GM19455 (cell line): ENCODE measurements around the gene ACTBL2.
A peak's percentile ranks its signal among the peaks of the same experiment; 100 is the strongest.
"Not testable (repeated sequence)": the region's sequence is repeated elsewhere in the genome, so short reads cannot be mapped to it uniquely, and the experiment has no call there.

Experiments used
- ATAC-seq: cut with Tn5 transposase; IDR thresholded peaks from one replicate; pipeline ENCODE4 v1.9.1; 2021; ENCODE audit not compliant: unreplicated experiment

ACTBL2 gene

GRCh38 chr5:57482671-57483106 is at the start of gene ACTBL2:
Gene ACTBL2 (minus strand): TSS chr5:57482811. CDS start chr5:57482707, 104 bp downstream.
- no peak for ATAC-seq

- ATAC-seq, result no peak
These were observed 48.7 kb upstream of the ACTBL2 start for GRCh38 chr5:57531333-57531732.

GRCh38 chr5:57529864-57530263 is 47.3 kb upstream of the ACTBL2 start:
- peak; percentile 57 for ATAC-seq

GRCh38 chr5:57527870-57528269 is 45.3 kb upstream of the ACTBL2 start:
- ATAC-seq, result no peak

- no peak for ATAC-seq
These were observed 41.9 kb upstream of the ACTBL2 start for GRCh38 chr5:57524348-57525060.

- ATAC-seq, result not testable (repeated sequence)
These were observed 39.9 kb upstream of the ACTBL2 start for GRCh38 chr5:57522477-57522876.

- ATAC-seq, result not testable (repeated sequence)
These were observed 35.8 kb upstream of the ACTBL2 start for GRCh38 chr5:57518415-57518814.

GRCh38 chr5:57517250-57517649 is 34.6 kb upstream of the ACTBL2 start:
- ATAC-seq, result no peak

GRCh38 chr5:57513785-57514184 is 31.2 kb upstream of the ACTBL2 start:
- no peak for ATAC-seq

- no peak for ATAC-seq
These were observed 28.7 kb upstream of the ACTBL2 start for GRCh38 chr5:57511321-57511720.

- no peak for ATAC-seq
These were observed 27.1 kb upstream of the ACTBL2 start for GRCh38 chr5:57509501-57510260.

GRCh38 chr5:57508211-57508610 is 25.6 kb upstream of the ACTBL2 start:
- ATAC-seq, result no peak

- ATAC-seq, result no peak
These were observed 22.9 kb upstream of the ACTBL2 start for GRCh38 chr5:57505272-57506200.

GRCh38 chr5:57504357-57504756 is 21.7 kb upstream of the ACTBL2 start:
- no peak for ATAC-seq

- no peak for ATAC-seq
These were observed 20.8 kb upstream of the ACTBL2 start for GRCh38 chr5:57503433-57503832.

- no peak for ATAC-seq
These were observed 19.0 kb upstream of the ACTBL2 start for GRCh38 chr5:57501414-57502201.

- ATAC-seq, result peak; percentile 92
These were observed 16.8 kb upstream of the ACTBL2 start for GRCh38 chr5:57499262-57500050.

- no peak for ATAC-seq
These were observed 15.1 kb upstream of the ACTBL2 start for GRCh38 chr5:57497733-57498132.

GRCh38 chr5:57495285-57496086 is 12.9 kb upstream of the ACTBL2 start:
- ATAC-seq, result no peak
